WERI-Rb-1 (cell line): Measurements from ENCODE around the gene HCFC1.

Source experiments
- DNase-seq: peaks from one replicate; pipeline ENCODE4 v3.0.0-alpha.2; 2020
- H3K27ac ChIP-seq: fragments of 250-450 bp; sonication (Bioruptor Pico); 2 replicates; pipeline ENCODE4 v1.5.1; 2020; ENCODE audit warnings: mild to moderate bottlenecking, moderate library complexity
- H3K27me3 ChIP-seq: fragments of 250-450 bp; sonication (Bioruptor Pico); 2 replicates; pipeline ENCODE4 v1.5.1; 2021; ENCODE audit warnings: mild to moderate bottlenecking, low read depth, moderate library complexity; ENCODE audit not compliant: insufficient read depth, severe bottlenecking
- H3K36me3 ChIP-seq: fragments of 250-450 bp; sonication (Bioruptor Pico); 2 replicates; pipeline ENCODE4 v1.5.1; 2020; ENCODE audit warnings: mild to moderate bottlenecking, moderate library complexity
- H3K4me3 ChIP-seq: 2 replicates; pipeline ENCODE4 v1.5.1; 2011; ENCODE audit warnings: low read depth, mild to moderate bottlenecking, control low read depth, low read length
- H3K9me3 ChIP-seq: fragments of 250-450 bp; sonication (Bioruptor Pico); 2 replicates; pipeline ENCODE4 v1.5.1; 2021; ENCODE audit warnings: mild to moderate bottlenecking, moderate library complexity; ENCODE audit not compliant: severe bottlenecking
- CTCF ChIP-seq: IDR thresholded peaks from 2 replicates; pipeline ENCODE4 v1.5.1; 2011; ENCODE audit warnings: low read depth, mild to moderate bottlenecking, control low read depth, inconsistent platforms, low read length

Gene HCFC1

GRCh38 chrX:153973127-153974002 lies 1.7 kb upstream of the HCFC1 start:
- TF ChIP-seq CTCF, result no peak

GRCh38 chrX:153972368-153973126 lies 929 bp upstream of the HCFC1 start, which contains the start of gene TMEM187:
TSS of gene TMEM187 (plus strand) at chrX:153972754. CDS start at chrX:153982063, 9,309 bp downstream.
- peak within 1 kb of the TSS; percentile 92 for H3K4me3 ChIP-seq
- peaks cover 12% of the 10 kb centered on the region for H3K27me3 ChIP-seq
- TF ChIP-seq CTCF, result no peak
- H3K36me3 ChIP-seq, result peaks cover 34% of the 10 kb centered on the region
- DNase-seq, result peak; percentile 97
- peaks cover 4% of the 10 kb centered on the region for H3K9me3 ChIP-seq
- peak within 1 kb of the TSS; percentile 99 for H3K27ac ChIP-seq

More at GRCh38 chrX:153973127-153974002, 1.7 kb upstream of the HCFC1 start:
- peak overlapping the region; percentile 52 for H3K4me3 ChIP-seq
- H3K9me3 ChIP-seq, result peaks cover 4% of the 10 kb centered on the region
- H3K27me3 ChIP-seq, result peaks cover 12% of the 10 kb centered on the region
- peaks cover 27% of the 10 kb centered on the region for H3K36me3 ChIP-seq
- DNase-seq, result no peak
- peak overlapping the region; percentile 97 for H3K27ac ChIP-seq

- H3K27me3 ChIP-seq, result peaks cover 11% of the 10 kb centered on the region
- peaks cover 48% of the 10 kb centered on the region for H3K36me3 ChIP-seq
These were observed 531 bp downstream of the HCFC1 start for GRCh38 chrX:153971124-153971449.

GRCh38 chrX:153970357-153971123 lies 1.1 kb downstream of the HCFC1 start:
- Histone ChIP-seq H3K4me3 (peak overlapping the region; percentile 92), H3K36me3 (peaks cover 50% of the 10 kb centered on the region), H3K27me3 (peaks cover 7% of the 10 kb centered on the region), H3K27ac (peak overlapping the region; percentile 99), H3K9me3 (peaks cover 4% of the 10 kb centered on the region)
- no peak for TF ChIP-seq CTCF
- DNase-seq, result peak; percentile 89

More at GRCh38 chrX:153971124-153971449, 531 bp downstream of the HCFC1 start:
- Histone ChIP-seq H3K27ac (peak overlapping the region; percentile 99), H3K4me3 (peak overlapping the region; percentile 92), H3K9me3 (peaks cover 4% of the 10 kb centered on the region)
- peak; percentile 93 for DNase-seq
- no peak for TF ChIP-seq CTCF

- peak overlapping the region; percentile 64 for H3K27ac ChIP-seq
- peak overlapping the region; percentile 92 for H3K4me3 ChIP-seq
- H3K9me3 ChIP-seq, result peaks cover 4% of the 10 kb centered on the region
- H3K27me3 ChIP-seq, result peaks cover 12% of the 10 kb centered on the region
- peaks cover 57% of the 10 kb centered on the region for H3K36me3 ChIP-seq
- no peak for TF ChIP-seq CTCF
- no peak for DNase-seq
These were observed 1.7 kb downstream of the HCFC1 start for GRCh38 chrX:153969904-153970356.
